HEK293 (cell line): ENCODE measurements around the gene TAPBPL.

Source experiments
- HOXA7 ChIP-seq: sonication (generic); formaldehyde crosslinking; IDR thresholded peaks from 2 replicates; pipeline ENCODE4 v1.8.1; 2022; ENCODE audit warnings: missing genetic modification reagents, borderline replicate concordance
- TF ChIP-seq, protein P1 (sequence below): sonication (generic); formaldehyde crosslinking; IDR thresholded peaks from 2 replicates; pipeline ENCODE4 v1.8.1; 2022; ENCODE audit warnings: mild to moderate bottlenecking, moderate library complexity, missing genetic modification reagents
- TF ChIP-seq, protein P2 (sequence below): fragments of 450-650 bp; formaldehyde crosslinking; IDR thresholded peaks from 2 replicates; pipeline ENCODE4 v1.5.1; 2016; ENCODE audit warnings: missing biosample characterization, missing genetic modification characterization

DNA sequence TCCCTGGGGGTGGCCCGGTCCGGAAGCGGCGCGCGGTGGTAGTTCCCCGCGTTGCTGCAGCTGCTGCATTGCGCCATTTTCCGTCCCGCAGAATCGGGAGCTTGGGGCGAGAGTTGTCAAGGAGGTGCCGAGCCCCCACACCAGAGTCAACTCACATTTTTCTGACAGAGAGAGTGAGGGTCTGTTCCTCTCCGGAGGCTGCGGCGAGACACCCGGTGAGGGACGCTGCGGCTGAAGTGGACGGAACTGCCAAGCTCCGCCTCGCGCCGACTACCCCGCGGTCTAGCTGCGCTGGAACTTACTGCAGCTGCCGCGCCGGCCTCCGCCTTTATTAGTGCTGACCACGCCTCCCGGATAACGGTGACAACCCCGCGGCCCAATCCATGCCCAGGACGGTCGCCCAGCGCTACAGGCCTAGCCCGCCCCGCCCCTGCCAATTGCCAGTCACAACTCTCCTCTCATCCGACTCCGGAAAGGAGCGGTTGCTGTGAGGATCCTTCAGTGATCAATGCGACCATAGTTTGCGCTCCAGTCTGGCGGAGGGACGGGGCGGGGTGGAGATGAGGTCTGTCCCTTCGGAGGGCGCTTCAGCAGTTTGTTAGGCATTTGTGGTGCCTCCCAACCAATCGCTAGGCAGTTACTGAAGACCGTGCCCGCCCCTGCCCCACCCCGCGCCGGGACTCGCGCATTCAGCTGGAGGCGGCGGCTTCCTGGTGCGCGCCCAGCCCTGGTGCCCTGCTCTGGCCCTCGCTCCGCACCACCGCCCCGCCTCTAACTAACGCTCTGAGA lies 18.7 kb downstream of the TAPBPL start, which contains the start of gene VAMP1:
- TF ChIP-seq, protein P1, sequence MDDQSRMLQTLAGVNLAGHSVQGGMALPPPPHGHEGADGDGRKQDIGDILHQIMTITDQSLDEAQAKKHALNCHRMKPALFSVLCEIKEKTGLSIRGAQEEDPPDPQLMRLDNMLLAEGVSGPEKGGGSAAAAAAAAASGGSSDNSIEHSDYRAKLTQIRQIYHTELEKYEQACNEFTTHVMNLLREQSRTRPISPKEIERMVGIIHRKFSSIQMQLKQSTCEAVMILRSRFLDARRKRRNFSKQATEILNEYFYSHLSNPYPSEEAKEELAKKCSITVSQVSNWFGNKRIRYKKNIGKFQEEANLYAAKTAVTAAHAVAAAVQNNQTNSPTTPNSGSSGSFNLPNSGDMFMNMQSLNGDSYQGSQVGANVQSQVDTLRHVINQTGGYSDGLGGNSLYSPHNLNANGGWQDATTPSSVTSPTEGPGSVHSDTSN (CRISPR knock-in tag): peak; percentile 78; the same call in 1 of the 2 replicates
- TF ChIP-seq HOXA7: no peak
- TF ChIP-seq, protein P2, sequence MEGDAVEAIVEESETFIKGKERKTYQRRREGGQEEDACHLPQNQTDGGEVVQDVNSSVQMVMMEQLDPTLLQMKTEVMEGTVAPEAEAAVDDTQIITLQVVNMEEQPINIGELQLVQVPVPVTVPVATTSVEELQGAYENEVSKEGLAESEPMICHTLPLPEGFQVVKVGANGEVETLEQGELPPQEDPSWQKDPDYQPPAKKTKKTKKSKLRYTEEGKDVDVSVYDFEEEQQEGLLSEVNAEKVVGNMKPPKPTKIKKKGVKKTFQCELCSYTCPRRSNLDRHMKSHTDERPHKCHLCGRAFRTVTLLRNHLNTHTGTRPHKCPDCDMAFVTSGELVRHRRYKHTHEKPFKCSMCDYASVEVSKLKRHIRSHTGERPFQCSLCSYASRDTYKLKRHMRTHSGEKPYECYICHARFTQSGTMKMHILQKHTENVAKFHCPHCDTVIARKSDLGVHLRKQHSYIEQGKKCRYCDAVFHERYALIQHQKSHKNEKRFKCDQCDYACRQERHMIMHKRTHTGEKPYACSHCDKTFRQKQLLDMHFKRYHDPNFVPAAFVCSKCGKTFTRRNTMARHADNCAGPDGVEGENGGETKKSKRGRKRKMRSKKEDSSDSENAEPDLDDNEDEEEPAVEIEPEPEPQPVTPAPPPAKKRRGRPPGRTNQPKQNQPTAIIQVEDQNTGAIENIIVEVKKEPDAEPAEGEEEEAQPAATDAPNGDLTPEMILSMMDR: peak; percentile 42
